Measurements from ENCODE around the gene ARHGAP11A.

The ARHGAP11A gene

DNA sequence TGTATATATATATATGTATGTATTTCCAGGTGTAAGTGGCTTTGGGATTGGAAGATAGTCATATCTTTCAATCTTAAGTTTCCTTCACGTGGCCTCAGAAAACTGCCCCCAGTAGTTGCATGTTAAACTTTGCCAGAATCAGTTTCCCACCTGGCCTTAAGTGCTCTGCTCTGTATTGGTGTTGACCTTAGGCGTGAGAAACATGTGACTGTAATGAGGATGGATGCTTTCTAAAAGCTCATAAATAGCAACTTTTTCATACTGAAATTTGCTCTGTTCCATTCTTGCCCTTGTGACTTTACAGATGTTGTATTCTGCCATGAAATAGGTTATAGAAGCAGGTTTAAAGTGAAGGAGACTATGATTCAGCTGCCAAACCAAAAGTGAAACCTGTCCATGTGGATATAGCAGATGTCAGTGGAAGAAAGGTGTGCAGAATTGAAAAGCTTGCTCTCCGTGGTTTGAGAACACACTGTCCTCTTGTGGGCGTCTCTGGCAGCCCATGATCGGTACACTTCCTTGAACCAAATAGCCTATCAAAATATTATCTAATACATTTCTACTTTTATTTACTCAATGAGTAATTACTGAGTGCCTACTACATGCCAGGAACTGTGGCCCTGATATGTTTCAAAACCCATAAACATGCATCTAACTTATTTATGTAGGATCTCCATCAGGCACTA, 42.0 kb downstream of the ARHGAP11A start:
- DNase-seq: no peak

GRCh38 chr15:32657941-32658340, 42.6 kb downstream of the ARHGAP11A start:
- DNase-seq: no peak

DNA sequence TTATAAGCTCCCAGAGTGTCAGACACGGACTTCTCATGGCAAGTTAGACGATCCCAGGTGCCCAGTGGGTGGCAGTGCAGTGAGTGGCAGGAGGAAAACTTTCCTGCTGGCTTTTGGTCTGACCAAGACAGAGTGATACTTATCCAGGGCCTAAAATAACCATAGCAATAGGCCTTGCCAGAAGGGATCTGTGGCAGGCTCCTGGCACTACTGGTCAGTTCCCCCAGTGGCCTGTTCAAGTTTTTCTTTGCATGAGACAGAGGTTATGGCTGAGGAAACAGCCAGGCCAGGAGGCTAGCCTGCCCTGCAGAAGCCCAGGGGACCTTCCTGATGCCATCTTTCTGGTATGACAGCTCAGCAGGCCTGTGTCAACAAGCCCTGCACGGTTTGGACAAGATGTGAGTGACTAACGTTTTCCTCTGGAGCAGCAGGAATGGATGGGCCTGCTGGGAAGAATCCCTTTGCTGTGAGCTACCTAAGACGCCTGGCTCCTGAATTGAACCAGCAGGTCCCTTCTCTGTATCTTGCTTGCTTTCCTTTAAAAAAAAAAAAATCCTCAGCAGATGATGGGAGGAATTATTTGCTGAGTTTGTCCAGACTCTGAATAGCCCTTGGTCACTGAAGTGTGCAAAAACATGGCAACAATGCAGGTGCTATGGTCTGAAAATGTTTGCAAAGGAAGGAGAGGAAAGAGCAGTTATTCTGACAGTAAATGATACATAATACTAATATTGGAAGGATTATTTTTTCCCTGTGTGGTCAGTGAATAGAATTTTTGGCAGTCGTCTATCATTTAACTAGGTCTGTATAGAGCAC, 44.2 kb downstream of the ARHGAP11A start:
- no peak for DNase-seq

- DNase-seq: no peak
Measured at GRCh38 chr15:32663671-32664070, 48.4 kb downstream of the ARHGAP11A start.

DNA sequence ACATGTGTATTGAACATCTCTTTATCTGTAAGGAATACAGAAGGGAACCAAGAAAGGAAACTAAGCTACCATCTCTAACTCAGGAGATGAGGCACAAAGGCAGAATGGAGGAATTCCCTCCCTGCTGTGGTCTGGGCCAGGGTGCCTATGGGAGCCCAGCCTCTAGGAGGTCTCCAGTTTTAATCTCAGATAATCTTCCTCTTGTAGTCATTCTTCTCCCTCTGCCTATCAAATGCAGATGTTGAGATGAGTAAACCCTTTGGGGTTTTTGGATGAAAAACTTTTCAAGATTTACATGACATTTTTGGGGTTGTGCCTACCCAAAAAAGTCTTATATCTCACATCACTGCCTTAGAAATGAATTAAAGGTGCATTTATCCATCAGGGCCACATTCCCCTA, 49.5 kb downstream of the ARHGAP11A start:
- DNase-seq: no peak

DNA sequence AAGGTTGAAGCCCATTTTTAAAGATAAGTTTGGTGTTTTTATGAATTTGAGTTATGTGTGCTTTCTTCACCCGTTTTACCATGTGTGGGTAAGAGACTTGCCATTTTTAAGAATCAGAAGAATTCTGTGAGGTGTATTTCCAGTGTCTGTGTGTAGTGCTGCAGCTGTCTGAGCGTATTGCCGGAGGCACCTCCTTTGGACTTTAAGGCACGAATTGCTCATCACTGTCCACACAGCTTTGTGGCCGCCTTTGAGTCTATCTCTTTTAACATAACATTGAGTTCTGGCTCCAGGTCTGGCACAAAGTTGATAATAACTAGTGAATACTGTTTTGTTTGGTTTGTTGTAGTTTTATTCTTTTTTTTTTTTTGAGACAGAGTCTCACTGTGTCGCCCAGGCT, 52.0 kb downstream of the ARHGAP11A start:
- no peak for DNase-seq

DNA sequence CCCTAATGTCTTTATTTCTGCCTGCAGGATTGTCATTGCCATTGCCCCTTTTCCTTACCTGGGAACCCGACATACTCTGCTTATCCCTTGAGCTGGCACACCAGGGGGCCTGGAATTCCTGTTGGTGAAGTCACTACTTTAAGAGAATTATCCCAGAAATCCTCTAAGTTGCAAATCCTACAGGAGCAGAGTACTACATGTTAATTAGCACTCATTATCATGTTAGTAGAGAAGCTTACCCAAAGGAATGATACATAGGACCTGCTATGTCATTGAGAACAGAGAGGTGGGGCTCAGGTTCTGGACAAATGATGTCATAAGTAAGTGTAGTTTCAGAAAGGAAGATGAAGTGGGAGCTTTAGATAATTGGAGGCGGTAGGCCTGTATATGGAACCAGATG, 53.6 kb downstream of the ARHGAP11A start:
- DNase-seq: no peak

GRCh38 chr15:32669896-32670611, 54.8 kb downstream of the ARHGAP11A start:
- DNase-seq: no peak

DNA sequence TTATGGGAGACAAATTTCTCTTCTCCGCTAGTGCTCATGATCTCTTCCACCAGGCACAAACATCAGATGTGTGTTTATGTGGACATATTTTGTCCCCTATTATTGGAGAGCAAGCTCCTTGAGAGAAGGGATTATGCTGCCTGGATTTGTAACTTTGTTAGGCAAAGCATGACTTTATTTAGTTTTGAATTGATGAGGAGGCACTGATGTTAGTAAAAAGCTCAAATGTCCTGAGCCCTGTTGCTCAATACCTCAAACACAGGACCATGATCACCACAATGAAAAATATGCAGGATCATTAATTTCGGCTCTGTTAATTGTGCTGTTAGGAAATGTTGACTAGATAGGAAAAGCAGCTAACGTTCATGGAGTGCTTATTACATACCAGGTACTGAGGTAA, 55.3 kb downstream of the ARHGAP11A start:
- DNase-seq: no peak

GRCh38 chr15:32671339-32672325, 56.3 kb downstream of the ARHGAP11A start:
- no peak for DNase-seq

DNA sequence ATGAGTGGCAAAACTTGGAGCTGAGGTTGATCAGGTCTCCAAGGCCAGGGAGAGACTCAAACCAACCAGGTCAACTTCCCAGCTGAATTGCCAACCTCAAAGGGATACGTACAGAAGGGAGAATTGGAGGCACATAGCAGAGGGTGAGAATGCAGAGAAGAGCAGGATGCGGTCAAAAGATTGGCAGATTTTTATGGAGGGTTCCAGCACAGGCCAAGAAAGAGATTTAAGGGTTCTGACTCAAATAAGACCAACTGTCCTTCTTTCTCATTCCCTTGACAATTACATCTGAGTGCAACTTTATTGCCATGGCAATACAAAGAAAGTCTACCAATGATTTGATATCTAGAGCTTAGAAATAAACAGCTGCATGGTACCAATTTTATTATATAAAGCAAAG, 59.4 kb downstream of the ARHGAP11A start:
- DNase-seq: no peak

DNA sequence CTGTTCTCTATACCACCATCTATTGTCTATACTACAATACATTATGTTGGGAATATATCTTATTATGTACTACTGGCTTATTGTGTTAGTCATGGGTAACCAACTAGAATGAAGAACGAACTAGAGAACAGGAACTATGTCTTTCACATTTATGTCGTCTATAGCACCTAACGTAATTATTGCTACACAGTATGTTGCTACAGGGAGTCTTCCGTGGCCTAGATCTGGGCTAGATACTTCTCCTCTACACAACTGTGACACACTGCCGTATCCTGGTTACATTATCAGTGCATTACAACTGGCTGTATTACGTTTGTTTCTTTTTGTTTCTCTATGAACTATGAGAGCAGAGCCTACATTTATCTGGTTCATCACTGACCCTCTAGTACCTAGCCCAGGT, 60.2 kb downstream of the ARHGAP11A start:
- peak; percentile 73 to 86 for DNase-seq

- no peak for DNase-seq
Measured at GRCh38 chr15:32676169-32676568, 60.9 kb downstream of the ARHGAP11A start.

- DNase-seq: no peak
Measured at GRCh38 chr15:32677238-32677750, 62.0 kb downstream of the ARHGAP11A start.

GRCh38 chr15:32679298-32679690, 64.0 kb downstream of the ARHGAP11A start:
- no peak for DNase-seq

DNA sequence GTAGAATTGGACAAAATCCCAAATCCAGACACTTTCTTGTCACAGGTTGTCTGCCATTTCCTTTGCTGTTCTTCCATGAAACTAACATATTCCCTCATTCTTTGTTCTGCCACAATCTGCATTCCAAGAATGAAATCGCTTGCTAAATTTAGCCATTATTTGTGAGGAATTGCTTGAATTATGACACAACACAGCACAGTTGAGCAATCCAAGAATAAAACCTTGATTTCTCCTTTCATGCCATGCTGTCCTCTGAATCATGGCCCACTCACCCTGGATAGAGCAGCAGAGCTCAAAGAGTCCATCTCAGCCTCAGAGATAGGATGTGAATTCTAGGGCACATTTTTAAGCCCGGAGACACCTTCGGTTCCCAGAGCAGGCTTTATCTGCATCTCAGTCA, 67.3 kb downstream of the ARHGAP11A start:
- DNase-seq: peak; percentile 66 to 71

DNA sequence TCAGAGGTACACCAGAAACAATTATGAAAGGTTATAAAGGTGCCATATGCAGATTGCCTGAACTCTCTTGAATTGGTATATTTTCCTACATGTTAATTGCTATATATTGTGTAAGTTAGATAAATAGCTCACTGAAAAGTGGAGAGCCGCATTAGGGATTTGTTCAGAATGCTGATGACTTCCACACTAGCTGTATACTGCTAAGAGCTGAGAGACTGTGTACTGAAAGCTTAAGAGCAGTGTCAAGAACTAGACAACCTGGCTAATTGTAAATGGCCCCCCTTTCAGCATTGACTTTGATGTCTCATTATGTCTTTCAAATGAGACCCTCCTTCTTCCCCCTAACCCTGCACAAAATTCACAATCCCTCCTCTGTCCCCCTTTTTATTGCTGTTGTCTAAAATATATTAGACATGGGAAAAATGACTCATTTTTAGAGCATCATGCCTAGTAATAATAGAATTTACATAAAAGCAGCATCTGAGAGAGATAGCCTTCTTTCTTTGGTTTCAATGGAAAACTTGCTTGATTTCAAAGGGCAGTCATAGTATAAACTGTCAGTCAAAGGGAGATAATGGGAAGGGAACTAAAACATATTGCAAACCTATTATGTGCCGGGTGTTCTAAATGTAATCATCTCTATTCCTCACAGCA, 67.8 kb downstream of the ARHGAP11A start:
- DNase-seq: no peak

- DNase-seq: peak; percentile 85 to 93
Measured at GRCh38 chr15:32683906-32684584, 68.7 kb downstream of the ARHGAP11A start.

GRCh38 chr15:32685576-32685975, 70.3 kb downstream of the ARHGAP11A start:
- DNase-seq: no peak

DNA sequence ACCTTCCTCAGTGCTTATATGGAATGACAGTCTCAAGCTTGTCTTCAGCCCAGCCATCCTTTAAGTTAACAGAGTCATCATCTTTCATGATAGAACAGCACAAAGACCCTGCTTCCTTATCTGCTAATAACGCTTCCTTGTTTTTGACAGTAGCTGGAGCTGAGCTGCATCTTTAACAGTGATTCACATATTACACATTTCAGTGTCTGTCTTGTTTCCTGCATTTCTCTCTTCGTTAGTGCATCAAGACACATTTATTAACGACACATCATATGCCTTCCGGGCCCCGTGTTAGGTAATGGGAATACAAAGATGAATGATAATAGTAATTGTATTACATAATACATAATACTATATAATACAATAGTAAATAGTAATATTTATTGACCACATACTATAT, 72.3 kb downstream of the ARHGAP11A start:
- DNase-seq: peak; percentile 29 to 33

DNA sequence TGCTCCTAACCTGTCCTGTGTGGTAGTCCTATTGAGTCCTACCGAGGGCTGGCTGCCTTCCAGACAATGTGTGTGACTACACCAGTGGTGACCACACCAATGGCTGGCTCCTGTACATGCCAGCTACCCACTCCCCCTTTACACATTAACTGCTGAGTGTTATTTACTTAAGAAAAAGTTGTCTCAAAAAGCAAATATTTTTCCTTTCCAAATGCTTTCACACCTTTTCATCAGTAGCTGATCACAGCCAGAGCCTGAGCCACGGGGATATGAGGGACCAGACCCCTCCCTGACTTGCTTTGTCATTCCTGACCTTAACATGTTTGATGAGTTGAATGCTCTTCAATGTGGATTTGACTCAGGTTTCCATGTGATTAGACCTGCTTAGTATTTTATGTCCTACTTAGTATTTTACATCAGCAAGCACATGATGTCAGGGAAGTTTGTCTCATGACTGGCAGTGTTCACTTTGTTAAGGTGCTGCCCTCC, 72.9 kb downstream of the ARHGAP11A start:
- no peak for DNase-seq
